Uterus (tissue), 2 donors: ENCODE data around the gene MTFMT.

ENCODE experiments used
- CTCF ChIP-seq, 4 experiments: fragments of 200-600 bp in 2 of 4; fragments of 450-650 bp in 2 of 4; sonication (generic) in 2 of 4; IDR thresholded peaks; one replicate each; pipeline ENCODE4 v1.5.1; 2016 to 2019; ENCODE audit warnings: antibody characterized with exemption in 4 of 4, mild to moderate bottlenecking in 2 of 4, moderate library complexity in 1 of 4
- POLR2A ChIP-seq, 2 donors: fragments of 450-650 bp; IDR thresholded peaks; one replicate each; pipeline ENCODE4 v1.6.1; 2016; ENCODE audit warnings: antibody characterized with exemption in 2 of 2, mild to moderate bottlenecking in 1 of 2, moderate library complexity in 1 of 2

GRCh38 chr15:65060641-65061397 is 31.4 kb upstream of the MTFMT start:
- TF ChIP-seq POLR2A (IDR thresholded peaks at IDR 0.05) (no peak), CTCF (IDR thresholded peaks at IDR 0.05) (no peak)
